K562 (cell line): Measurements from ENCODE around the gene GEMIN5. TPM values are rescaled to one million over a fixed set of nuclear protein-coding genes. Genes with fewer than 3 reads are reported as not detected.

Experiments used
- CEBPG ChIP-seq, 3 experiments: fragments of 200-800 bp in 1 of 3; sonication (Bioruptor generic) in 1 of 3; sonication (generic) in 1 of 3; formaldehyde crosslinking in 1 of 3; IDR thresholded peaks in 2 of 3; conservative IDR thresholded peaks in 1 of 3; 2 replicates each; pipeline versions ENCODE4 v1.6.1 to v1.8.0; 2016 to 2022; ENCODE audit warnings: missing compliant biosample characterization in 2 of 3, missing genetic modification characterization in 2 of 3, mild to moderate bottlenecking in 1 of 3, missing genetic modification reagents in 1 of 3
- GABPA ChIP-seq: fragments of 200-800 bp; sonication (Bioruptor generic); conservative IDR thresholded peaks from 2 replicates; pipeline ENCODE4 v1.6.1; 2016; ENCODE audit warnings: low read depth, missing genetic modification characterization, missing compliant biosample characterization
- MAFK ChIP-seq: IDR thresholded peaks from 2 replicates; pipeline ENCODE4 v1.6.1; 2011; ENCODE audit warnings: low read length, improper control_type of control experiment
- RAD21 ChIP-seq, 2 experiments: fragments of 250-450 bp in 1 of 2; fragments of 450-650 bp in 1 of 2; sonication (Bioruptor Pico) in 1 of 2; formaldehyde crosslinking in 1 of 2; IDR thresholded peaks in 1 of 2; conservative IDR thresholded peaks in 1 of 2; 2 replicates each; pipeline versions ENCODE4 v1.4.0 to v1.8.0; 2020 to 2022; ENCODE audit warnings: mild to moderate bottlenecking in 2 of 2, moderate library complexity in 1 of 2
- REST ChIP-seq, 2 experiments: fragments of 450-650 bp; formaldehyde crosslinking in 1 of 2; IDR thresholded peaks; 2 replicates each; pipeline versions ENCODE4 v1.4.0 to v1.6.1; 2014 to 2020; ENCODE audit warnings: mild to moderate bottlenecking in 2 of 2, borderline replicate concordance in 1 of 2, low read depth in 1 of 2
- polyA plus RNA-seq, 8 experiments: library from polyadenylated mRNA; depleted of rRNA in 4 of 8; stranded (reverse) in 5 of 8; unstranded in 3 of 8; fragments of >200 nt; fragmentation: Nextera tagmentation in 2 of 8; fragmentation: Illumina TruSeq in 1 of 8; extraction: Ambion mirVana in 2 of 8; extraction: Trizol in 1 of 8; gene quantifications; 2 replicates each; pipeline versions ENCODE4 v1.2.1 to v1.2.3, GENCODE V29; 2011 to 2014; ENCODE audit warnings: inconsistent platforms in 1 of 8, missing spikeins in 1 of 8
- total RNA-seq, 7 experiments: library from RNA; depleted of rRNA in 6 of 7; stranded (reverse); fragments of >200 nt in 6 of 7; fragmentation: Illumina TruSeq in 2 of 7; extraction: Trizol in 2 of 7; gene quantifications; 2 replicates each; pipeline versions ENCODE4 v1.2.1 to v1.2.3, GENCODE V29; 2011 to 2021; ENCODE audit warnings: low replicate concordance in 1 of 7

GEMIN5 gene
- total and polyA plus RNA-seq, 9 of the 15 experiments (the other 6 are each of a cell fraction or from before 2014, with no cell fraction given): 10.3 to 48.2 (median 34.7) TPM

DNA sequence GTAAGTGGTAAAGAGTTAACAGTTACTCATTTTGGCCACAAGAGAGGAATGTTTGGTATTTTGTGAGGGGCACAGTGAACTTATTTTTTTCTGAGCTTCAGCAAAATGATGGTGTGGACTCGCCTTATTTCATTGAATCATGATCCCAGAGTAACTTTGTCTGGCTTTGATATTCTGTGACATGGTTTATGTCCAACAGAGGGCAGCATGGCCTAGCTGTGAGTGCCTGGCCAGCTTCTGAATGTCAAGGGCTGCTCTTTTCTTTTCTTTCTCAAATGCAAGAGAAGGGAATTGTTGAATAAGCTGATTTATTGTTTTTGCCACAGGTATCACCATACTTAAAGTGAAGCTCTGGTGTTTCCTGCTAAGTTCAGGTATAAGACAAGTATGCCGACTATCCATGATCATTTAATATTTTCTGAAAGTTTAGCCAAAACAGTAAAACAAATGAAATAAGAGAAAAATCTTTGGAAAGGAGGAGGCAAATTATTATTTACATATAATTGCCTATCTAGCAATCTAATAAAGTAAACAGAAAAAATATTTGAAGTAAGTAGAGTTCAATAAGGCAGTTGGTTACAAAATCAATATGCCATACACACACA lies 34.6 kb upstream of the GEMIN5 start (continued):
- no peak for TF ChIP-seq CEBPG (CRISPR knock-in tag; IDR thresholded peaks at IDR 0.05)
- TF ChIP-seq CEBPG (tag; conservative IDR thresholded peaks at IDR 0.05 in 1 of 2, IDR thresholded peaks at IDR 0.05 in 1 of 2): no peak
- TF ChIP-seq GABPA: no peak
- TF ChIP-seq REST (IDR thresholded peaks at IDR 0.05; ENCODE audit: borderline replicate concordance): peak; percentile 48; the same call in 1 of the 2 replicates
- TF ChIP-seq REST (CRISPR knock-in tag; IDR thresholded peaks at IDR 0.05; ENCODE audit: low read depth): no peak
- TF ChIP-seq MAFK: no peak
- peak; percentile 34 to 62; a peak in 3 of 4 replicates for TF ChIP-seq RAD21 (CRISPR knock-in tag; conservative IDR thresholded peaks at IDR 0.05 in 1 of 2, IDR thresholded peaks at IDR 0.05 in 1 of 2)
